Adrenal gland (tissue), 12 donors: Measurements from ENCODE around the gene TOMM22. TPM values are rescaled to one million over a fixed set of nuclear protein-coding genes. Genes with fewer than 3 reads are reported as not detected.
A peak's percentile ranks its signal among the peaks of the same experiment; 100 is the strongest.

Source experiments
- DNase-seq, 7 donors: peaks; one replicate each; pipeline ENCODE4 v3.0.0-alpha.2; 2019 to 2020
- H3K27ac ChIP-seq, 5 donors: fragments of 200-600 bp; sonication (generic) in 4 of 5; 1 replicate in 3 of 5; 2 replicates in 2 of 5; pipeline versions ENCODE4 v1.5.1 to v1.8.0; 2016 to 2020; ENCODE audit warnings: mild to moderate bottlenecking in 1 of 5
- H3K27me3 ChIP-seq: fragments of 200-600 bp; 2 replicates; pipeline ENCODE4 v1.8.0; 2021
- H3K36me3 ChIP-seq, 2 donors: fragments of 200-600 bp; replicated peaks in 1 of 2; 1 replicate in 1 of 2; 2 replicates in 1 of 2; pipeline versions ENCODE4 v1.5.1 to v1.8.0; 2018 to 2022
- H3K4me1 ChIP-seq, 2 donors: fragments of 200-600 bp; replicated peaks in 1 of 2; 1 replicate in 1 of 2; 2 replicates in 1 of 2; pipeline versions ENCODE4 v1.5.1 to v1.8.0; 2018 to 2021
- H3K4me3 ChIP-seq, 4 donors: fragments of 200-600 bp; sonication (generic) in 3 of 4; one replicate each; pipeline ENCODE4 v1.5.1; 2016 to 2018
- H3K9me3 ChIP-seq, 3 donors: fragments of 200-600 bp; sonication (generic) in 1 of 3; replicated peaks in 1 of 3; 1 replicate in 2 of 3; 2 replicates in 1 of 3; pipeline versions ENCODE4 v1.5.1 to v1.8.0; 2016 to 2021
- CTCF ChIP-seq, 6 experiments: fragments of 450-650 bp in 4 of 6; fragments of 200-600 bp in 2 of 6; sonication (generic) in 1 of 6; IDR thresholded peaks; 1 replicate in 5 of 6; 2 replicates in 1 of 6; pipeline versions ENCODE4 v1.5.1 to v1.8.0; 2016 to 2021; ENCODE audit warnings: antibody characterized with exemption in 6 of 6, mild to moderate bottlenecking in 2 of 6, moderate library complexity in 1 of 6
- POLR2A ChIP-seq, 2 donors: fragments of 450-650 bp; IDR thresholded peaks; one replicate each; pipeline ENCODE4 v1.6.1; 2017; ENCODE audit warnings: antibody characterized with exemption in 2 of 2, mild to moderate bottlenecking in 2 of 2, moderate library complexity in 1 of 2
- WGBS, 4 donors: extraction: QIAGEN DNeasy Blood & Tissue Kit in 2 of 4; methylation state at CpG; one replicate each; pipeline versions ENCODE4 v1.1.5 to v1.1.7; 2013 to 2017; 5-methylcytosine and 5-hydroxymethylcytosine counted together
- intact Hi-C, 2 donors: fragments of 100-400 bp; cut with DNase I; formaldehyde crosslinking; loops; one replicate each; pipeline versions ENCODE4 v1.14.1 to v1.15.0; 2022 to 2023
- polyA plus RNA-seq, 3 donors: library from polyadenylated mRNA; stranded (reverse); fragments of 200-250 nt in 2 of 3; fragments of 350-450 nt in 1 of 3; fragmentation: Illumina TruSeq in 1 of 3; extraction: RNeasy Lipid Tissue Mini Kit (QIAGEN cat#74804) in 1 of 3; gene quantifications; one replicate each; pipeline ENCODE4 v1.2.3, GENCODE V29; 2013 to 2014
- total RNA-seq, 9 donors: library from RNA; depleted of rRNA in 4 of 9; stranded (reverse); fragments of >200 nt in 4 of 9; fragments of 120-200 nt in 1 of 9; fragmentation: NEBNext Ultra II Directional in 1 of 9; extraction: Animal tissue kit (Norgen Biotek cat#: 25700) in 1 of 9; gene quantifications; one replicate each; pipeline versions ENCODE4 v1.1.0 to v1.2.4, GENCODE V29; 2013 to 2023
- donor health status: healthy with polysubstance abuse.
- donor health status: Bipolar disorder and iron deficiency.
- donor health status: DM: yes; HTN: yes; CAD: no.
- donor health status: DM: no; HTN: no; CAD: no.
- donor health status: DM: no; HTN: no; CAD: no.
- donor health status: DM: yes; HTN: yes; CAD: no.

Gene TOMM22
- total and polyA plus RNA-seq, 12 donors, result 16.9 to 86.3 (median 55.3) TPM

- intact Hi-C loops, result no loop called here
- Histone ChIP-seq H3K27ac (no peak overlapping the region), H3K27me3 (no peaks in the 10 kb centered on the region), H3K4me3 (no peak overlapping the region), H3K9me3 (no peaks in the 10 kb centered on the region), H3K4me1 (peaks cover 0 to 26% of the 10 kb centered on the region in 2 donors), H3K36me3 (peaks cover 0 to 30% of the 10 kb centered on the region in 2 donors)
- DNase-seq, result peak in 1 of 7 donors; percentile 10
- WGBS, 4 donors, result 94 to 97% (median 96%) methylated on average over 9 to 10 of the region's 10 CpGs
- TF ChIP-seq POLR2A (IDR thresholded peaks at IDR 0.05) (no peak), CTCF (IDR thresholded peaks at IDR 0.05) (no peak)
Measured at GRCh38 chr22:38716271-38716670, 34.5 kb downstream of the TOMM22 start.

- WGBS, 4 donors, result 91 to 100% (median 97%) methylated on average over 4 to 9 of the region's 9 CpGs
- H3K4me1 ChIP-seq, result peaks cover 0 to 26% of the 10 kb centered on the region in 2 donors
- H3K9me3 ChIP-seq, result no peaks in the 10 kb centered on the region
- no peak overlapping the region for H3K4me3 ChIP-seq
- no peaks in the 10 kb centered on the region for H3K27me3 ChIP-seq
- H3K36me3 ChIP-seq, result peaks cover 0 to 35% of the 10 kb centered on the region in 2 donors
- peak in 1 of 7 donors; percentile 22 for DNase-seq
- TF ChIP-seq POLR2A (IDR thresholded peaks at IDR 0.05) (no peak), CTCF (IDR thresholded peaks at IDR 0.05) (no peak)
- intact Hi-C loops, result no loop called here
- no peak overlapping the region for H3K27ac ChIP-seq
Measured at GRCh38 chr22:38716826-38717225, 35.1 kb downstream of the TOMM22 start.

GRCh38 chr22:38717244-38717643 is 35.5 kb downstream of the TOMM22 start:
- H3K4me1 ChIP-seq, result peaks cover 0 to 25% of the 10 kb centered on the region in 2 donors
- H3K36me3 ChIP-seq, result peaks cover 0 to 39% of the 10 kb centered on the region in 2 donors
- intact Hi-C loops, result no loop called here
- peak in 1 of 7 donors; percentile 9 for DNase-seq
- no peak for TF ChIP-seq CTCF (IDR thresholded peaks at IDR 0.05)
- no peak for TF ChIP-seq POLR2A (IDR thresholded peaks at IDR 0.05)
- no peak overlapping the region for H3K4me3 ChIP-seq
- 90 to 94% (median 93%) methylated on average over 6 of the region's 6 CpGs for WGBS, 4 donors
- no peak overlapping the region for H3K27ac ChIP-seq
- no peaks in the 10 kb centered on the region for H3K27me3 ChIP-seq
- H3K9me3 ChIP-seq, result no peaks in the 10 kb centered on the region

DNA sequence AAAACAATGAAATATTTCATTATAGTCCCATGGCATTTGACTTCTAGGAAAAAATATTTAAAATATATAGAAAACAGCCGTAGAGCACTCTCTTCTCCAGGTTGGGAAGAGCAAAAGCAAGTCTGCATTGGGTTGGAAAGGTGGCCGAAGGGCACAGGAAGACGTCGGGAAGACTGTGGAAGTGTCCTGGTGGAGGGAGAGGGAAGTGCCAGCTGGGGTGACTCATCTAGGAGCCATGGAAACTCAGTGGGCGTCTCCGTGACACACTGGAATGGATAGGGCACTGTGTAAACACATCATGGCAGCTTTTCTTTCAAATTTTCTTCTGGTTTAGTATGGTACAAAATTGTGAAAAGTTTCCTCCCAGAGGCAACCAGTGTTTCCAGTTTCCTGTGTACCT is 36.7 kb downstream of the TOMM22 start:
- H3K36me3 ChIP-seq, result peaks cover 0 to 51% of the 10 kb centered on the region in 2 donors
- 17 to 27% (median 22%) methylated on average over 6 of the region's 6 CpGs for WGBS, 4 donors
- H3K27ac ChIP-seq, result peak overlapping the region in 2 of 5 donors; percentile 35 to 41
- intact Hi-C loops, result no loop called here
- DNase-seq, result peak; percentile 81 to 93 (median 88)
- no peaks in the 10 kb centered on the region for H3K9me3 ChIP-seq
- peaks cover 0 to 18% of the 10 kb centered on the region in 2 donors for H3K4me1 ChIP-seq
- H3K4me3 ChIP-seq, result no peak overlapping the region
- H3K27me3 ChIP-seq, result no peaks in the 10 kb centered on the region
- TF ChIP-seq CTCF (IDR thresholded peaks at IDR 0.05), result peak; percentile 66 to 86 (median 76)
- TF ChIP-seq POLR2A (IDR thresholded peaks at IDR 0.05), result no peak
